Measurements from ENCODE around the gene SDHA.
"Not testable (repeated sequence)": the region's sequence is repeated elsewhere in the genome, so short reads cannot be mapped to it uniquely, and the experiment has no call there.

SDHA gene

GRCh38 chr5:198516-199196 is 19.5 kb upstream of the SDHA start:
- DNase-seq, result no peak

GRCh38 chr5:199197-199949 is 18.7 kb upstream of the SDHA start:
- no peak for DNase-seq

- DNase-seq, result no peak
These were observed 18.0 kb upstream of the SDHA start for GRCh38 chr5:199950-200645.

- no peak for DNase-seq
These were observed 17.1 kb upstream of the SDHA start for GRCh38 chr5:200985-201384.

GRCh38 chr5:201672-202071 is 16.4 kb upstream of the SDHA start:
- DNase-seq, result no peak

GRCh38 chr5:203246-203930 is 14.7 kb upstream of the SDHA start:
- DNase-seq, result no peak

GRCh38 chr5:204001-204400 is 14.1 kb upstream of the SDHA start:
- no peak for DNase-seq

GRCh38 chr5:204462-204861 is 13.7 kb upstream of the SDHA start:
- DNase-seq, result no peak

- DNase-seq, result no peak
These were observed 13.0 kb upstream of the SDHA start for GRCh38 chr5:204966-205670.

GRCh38 chr5:206406-206805 is 11.7 kb upstream of the SDHA start:
- DNase-seq, result no peak

- no peak for DNase-seq
These were observed 11.1 kb upstream of the SDHA start for GRCh38 chr5:206927-207536.

- no peak for DNase-seq
These were observed 10.5 kb upstream of the SDHA start for GRCh38 chr5:207599-207998.

GRCh38 chr5:208449-209114 is 9.5 kb upstream of the SDHA start:
- no peak for DNase-seq

GRCh38 chr5:213803-214395 is 4.2 kb upstream of the SDHA start:
- no peak for DNase-seq

- DNase-seq, result not testable (repeated sequence)
These were observed 2.9 kb upstream of the SDHA start for GRCh38 chr5:215256-215655.

GRCh38 chr5:216076-216475 is 2.0 kb upstream of the SDHA start:
- DNase-seq, result not testable (repeated sequence)

GRCh38 chr5:218457-219291 is 554 bp downstream of the SDHA start:
- DNase-seq, result peak; percentile 53

- DNase-seq, result peak; percentile 27
These were observed 1.3 kb downstream of the SDHA start for GRCh38 chr5:219460-219863.

GRCh38 chr5:219991-220390 is 1.9 kb downstream of the SDHA start:
- peak; percentile 53 for DNase-seq
